ENCODE data around the gene RBCK1. TPM values are rescaled to one million over a fixed set of nuclear protein-coding genes. Genes with fewer than 3 reads are reported as not detected.

Gene RBCK1
- total and polyA plus RNA-seq, 9 of the 15 experiments (the other 6 are each of a cell fraction or from before 2014, with no cell fraction given): 5.9 to 59.3 (median 26.5) TPM

GRCh38 chr20:376750-377149 lies 31.3 kb upstream of the RBCK1 start:
- 50% methylated on average over 2 of the region's 2 CpGs for WGBS (ENCODE audit: insufficient coverage, low coverage, missing lambda C conversion rate)
- POLR2A ChIA-PET: interaction anchor here (0.6 to 1.4 kb wide), 2 partner anchors 10 to 29 kb away, joined by 3 read pairs; partner anchors contain the start of gene NRSN2
- BruUV-seq (replicated peaks): no TSS peak

More at GRCh38 chr20:376750-377149, 31.3 kb upstream of the RBCK1 start:
- Histone ChIP-seq H3K36me3 (ENCODE audit: control insufficient read depth, insufficient read depth, low read length) (no peaks in the 10 kb centered on the region; the same call in 2 of the 3 replicates), H3K9ac (ENCODE audit: insufficient read depth in 1 of 2, low read depth in 2 of 2, low read length in 2 of 2) (peak overlapping the region in 1 of 2 experiments; percentile 68; a peak in 1 of 4 replicates), H3K79me2 (ENCODE audit: control insufficient read depth, insufficient read depth, low read length) (peaks cover 33% of the 10 kb centered on the region), H3K27me3 (ENCODE audit: control insufficient read depth in 2 of 2, insufficient read depth in 2 of 2, low read length in 2 of 2) (no peaks in the 10 kb centered on the region), H2AFZ (ENCODE audit: low read depth, low read length) (no peak overlapping the region), H3K4me3 (no peak overlapping the region), H4K20me1 (replicated peaks; ENCODE audit: control insufficient read depth, insufficient read depth, low read length) (no peaks in the 10 kb centered on the region), H3K9me3 (replicated peaks; ENCODE audit: control insufficient read depth, insufficient read depth, low read depth, low read length) (no peaks in the 10 kb centered on the region), H3K9me1 (ENCODE audit: control insufficient read depth, insufficient read depth, low read length) (no peaks in the 10 kb centered on the region), H3K4me2 (ENCODE audit: insufficient read depth, low read length) (no peak overlapping the region), H3K4me1 (replicated peaks in 1 of 2; ENCODE audit: control insufficient read depth in 2 of 2, insufficient read depth in 2 of 2, low read length in 2 of 2) (peaks cover 51 to 55% of the 10 kb centered on the region in 2 experiments), H3K27ac (ENCODE audit: extremely low read depth, low read depth, low read length) (peak overlapping the region; percentile 99)
- no peak for TF ChIP-seq BRF1 (IDR thresholded peaks at IDR 0.05; ENCODE audit: borderline replicate concordance, extremely low read depth, insufficient read length)
- no peak for TF ChIP-seq RUNX1 (IDR thresholded peaks at IDR 0.05; ENCODE audit: low read depth)
- TF ChIP-seq POLR3A (IDR thresholded peaks at IDR 0.05; ENCODE audit: borderline replicate concordance, extremely low read depth, insufficient read depth, insufficient read length): no peak
- TF ChIP-seq ZNF592 (IDR thresholded peaks at IDR 0.05): peak; percentile 43; the same call in 1 of the 2 replicates
- TF ChIP-seq ZNF589 (CRISPR knock-in tag; IDR thresholded peaks at IDR 0.05; ENCODE audit: low read depth): peak; percentile 18; the same call in 1 of the 2 replicates
- peak; percentile 47; the same call in 1 of the 2 replicates for TF ChIP-seq DMBX1 (CRISPR knock-in tag; IDR thresholded peaks at IDR 0.05; ENCODE audit: borderline replicate concordance)
- intact Hi-C loops (cut with micrococcal nuclease) (no loop called here), in situ Hi-C loops (cut with MboI) (no loop called here)
- no peak for DNase-seq (ENCODE audit: extremely low read depth in 1 of 4, low spot score in 3 of 4)
- ATAC-seq: no peak
- FAIRE-seq: no peak
- CTCF ChIA-PET (ENCODE audit: low intra/inter-chr PET ratio): no interaction called here
